Activated T-helper 1 cell treated with anti-CD3 and anti-CD28 coated beads, Interleukin-12 subunit alpha, Interleukin-12 subunit beta, Interleukin-2, Interleukin-4 antibody, amounts not matched to agents 30 ng/mL and 10 ng/mL and 1 ng/mL, durations not matched to agents 14 hours and 24 hours and 36 hours (primary cell): ENCODE results near the gene IGF1R. TPM values are rescaled to one million over a fixed set of nuclear protein-coding genes. Genes with fewer than 3 reads are reported as not detected.

ENCODE experiments used
- DNase-seq: peaks from one replicate; pipeline ENCODE4 v3.0.0; 2021; ENCODE audit warnings: low spot score
- H3K27ac Mint-ChIP-seq: one replicate; pipeline ENCODE4 v1.8.0; 2021; ENCODE audit warnings: mild to moderate bottlenecking, mixed read lengths
- H3K27me3 Mint-ChIP-seq: one replicate; pipeline ENCODE4 v1.8.0; 2022; ENCODE audit warnings: mild to moderate bottlenecking, moderate library complexity, mixed read lengths; ENCODE audit not compliant: insufficient read depth
- H3K36me3 Mint-ChIP-seq: one replicate; pipeline ENCODE4 v1.8.0; 2021; ENCODE audit warnings: low read depth, mixed read lengths
- H3K4me1 Mint-ChIP-seq: one replicate; pipeline ENCODE4 v1.8.0; 2021; ENCODE audit warnings: low read depth, mixed read lengths
- H3K4me3 Mint-ChIP-seq: one replicate; pipeline ENCODE4 v1.8.0; 2021; ENCODE audit warnings: mild to moderate bottlenecking, moderate library complexity, mixed read lengths
- H3K9me3 Mint-ChIP-seq: one replicate; pipeline ENCODE4 v1.8.0; 2021; ENCODE audit warnings: mixed read lengths
- intact Hi-C: fragments of 100-400 bp; cut with micrococcal nuclease; formaldehyde crosslinking; loops from one replicate; pipeline ENCODE4 v1.15.1; 2024
- total RNA-seq: library from RNA; stranded (reverse); gene quantifications from 2 replicates; pipeline ENCODE4 v1.2.3, GENCODE V29; 2022

IGF1R gene
- total RNA-seq, 1 donor from 2014 or later: 38.7 TPM

GRCh38 chr15:99010768-99011167 lies 362.4 kb downstream of the IGF1R start:
- intact Hi-C loops: no loop called here
- Mint-ChIP-seq H3K9me3 (no peaks in the 10 kb centered on the region), H3K27me3 (peaks cover 13% of the 10 kb centered on the region), H3K27ac (no peak overlapping the region), H3K36me3 (no peaks in the 10 kb centered on the region), H3K4me1 (no peaks in the 10 kb centered on the region), H3K4me3 (no peak overlapping the region)
- DNase-seq: no peak
